SH-SY5Y (cell line): ENCODE results near the gene STAG3.

Experiments
- GATA2 ChIP-seq: IDR thresholded peaks from 2 replicates; pipeline ENCODE4 v1.6.1; 2011; ENCODE audit warnings: mild to moderate bottlenecking, low read depth, low read length
- GATA3 ChIP-seq: IDR thresholded peaks from 2 replicates; pipeline ENCODE4 v1.6.1; 2011; ENCODE audit warnings: low read depth, mild to moderate bottlenecking, low read length, moderate library complexity

- no peak for TF ChIP-seq GATA3
- no peak for TF ChIP-seq GATA2
These were observed 25.3 kb upstream of the STAG3 start for GRCh38 chr7:100152404-100152803.
